Stimulated activated memory B cell treated with anti-CD40 and anti-IgM and Interleukin-4, amounts not matched to agents 10 μg/mL and 1 μg/mL and 100 μg/mL, for 72 hours (primary cell): ENCODE data around the gene GABARAP.

Source experiments
- ATAC-seq: fragments of 150-1000 bp; cut with Tn5 transposase; 2 replicates; pipeline ENCODE4 v1.10.0; 2021
- H3K27ac Mint-ChIP-seq: one replicate; pipeline ENCODE4 v1.8.0; 2022; ENCODE audit warnings: mild to moderate bottlenecking, mixed read lengths
- H3K27me3 Mint-ChIP-seq: one replicate; pipeline ENCODE4 v1.8.0; 2022; ENCODE audit warnings: mixed read lengths
- H3K36me3 Mint-ChIP-seq: one replicate; pipeline ENCODE4 v1.8.0; 2022; ENCODE audit warnings: mixed read lengths
- H3K4me1 Mint-ChIP-seq: one replicate; pipeline ENCODE4 v1.8.0; 2022; ENCODE audit warnings: mixed read lengths
- H3K4me3 Mint-ChIP-seq: one replicate; pipeline ENCODE4 v1.8.0; 2022; ENCODE audit warnings: mild to moderate bottlenecking, moderate library complexity, mixed read lengths
- H3K9me3 Mint-ChIP-seq: one replicate; pipeline ENCODE4 v1.8.0; 2022; ENCODE audit warnings: mixed read lengths

Gene GABARAP

GRCh38 chr17:7241783-7242716 lies at the start of gene GABARAP:
GABARAP (minus strand) TSS chr17:7242449; CDS start chr17:7242330, 119 bp downstream.
- Mint-ChIP-seq H3K4me3 (peak within 1 kb of the TSS; percentile 97), H3K4me1 (peaks cover 39% of the 10 kb centered on the region), H3K9me3 (no peaks in the 10 kb centered on the region), H3K27ac (peak within 1 kb of the TSS; percentile 94), H3K27me3 (no peaks in the 10 kb centered on the region), H3K36me3 (peaks cover 44% of the 10 kb centered on the region)
- peak; percentile 64 for ATAC-seq

GRCh38 chr17:7290685-7291084 lies 48.4 kb upstream of the GABARAP start:
- no peaks in the 10 kb centered on the region for H3K9me3 Mint-ChIP-seq
- H3K36me3 Mint-ChIP-seq, result no peaks in the 10 kb centered on the region
- no peak overlapping the region for H3K27ac Mint-ChIP-seq
- peaks cover 78% of the 10 kb centered on the region for H3K27me3 Mint-ChIP-seq
- ATAC-seq, result no peak
- H3K4me1 Mint-ChIP-seq, result peaks cover 10% of the 10 kb centered on the region
- no peak overlapping the region for H3K4me3 Mint-ChIP-seq

GRCh38 chr17:7290166-7290565 lies 47.9 kb upstream of the GABARAP start:
- Mint-ChIP-seq H3K36me3 (no peaks in the 10 kb centered on the region), H3K27me3 (peaks cover 76% of the 10 kb centered on the region), H3K4me1 (peaks cover 5% of the 10 kb centered on the region), H3K27ac (no peak overlapping the region), H3K4me3 (no peak overlapping the region), H3K9me3 (no peaks in the 10 kb centered on the region)
- no peak for ATAC-seq

- Mint-ChIP-seq H3K27me3 (peaks cover 76% of the 10 kb centered on the region), H3K36me3 (no peaks in the 10 kb centered on the region), H3K4me3 (no peak overlapping the region), H3K4me1 (no peaks in the 10 kb centered on the region), H3K9me3 (no peaks in the 10 kb centered on the region), H3K27ac (no peak overlapping the region)
- no peak for ATAC-seq
Measured at GRCh38 chr17:7289256-7290032, 47.2 kb upstream of the GABARAP start.

GRCh38 chr17:7285679-7286078 lies 43.4 kb upstream of the GABARAP start:
- H3K9me3 Mint-ChIP-seq, result no peaks in the 10 kb centered on the region
- no peaks in the 10 kb centered on the region for H3K36me3 Mint-ChIP-seq
- no peak for ATAC-seq
- no peak overlapping the region for H3K27ac Mint-ChIP-seq
- no peak overlapping the region for H3K4me3 Mint-ChIP-seq
- H3K27me3 Mint-ChIP-seq, result peaks cover 75% of the 10 kb centered on the region
- peaks cover 30% of the 10 kb centered on the region for H3K4me1 Mint-ChIP-seq

GRCh38 chr17:7284911-7285310 lies 42.7 kb upstream of the GABARAP start:
- Mint-ChIP-seq H3K36me3 (no peaks in the 10 kb centered on the region), H3K4me1 (peaks cover 38% of the 10 kb centered on the region), H3K27ac (no peak overlapping the region), H3K9me3 (no peaks in the 10 kb centered on the region), H3K27me3 (peaks cover 68% of the 10 kb centered on the region), H3K4me3 (no peak overlapping the region)
- ATAC-seq, result no peak

- no peak for ATAC-seq
- Mint-ChIP-seq H3K4me1 (peaks cover 39% of the 10 kb centered on the region), H3K36me3 (no peaks in the 10 kb centered on the region), H3K27ac (no peak overlapping the region), H3K9me3 (no peaks in the 10 kb centered on the region), H3K27me3 (peaks cover 63% of the 10 kb centered on the region), H3K4me3 (no peak overlapping the region)
Measured at GRCh38 chr17:7283471-7284216, 41.4 kb upstream of the GABARAP start.

GRCh38 chr17:7282752-7283321 lies 40.6 kb upstream of the GABARAP start:
- Mint-ChIP-seq H3K27me3 (peaks cover 55% of the 10 kb centered on the region), H3K36me3 (no peaks in the 10 kb centered on the region), H3K27ac (no peak overlapping the region), H3K4me3 (no peak overlapping the region), H3K9me3 (no peaks in the 10 kb centered on the region), H3K4me1 (peaks cover 39% of the 10 kb centered on the region)
- ATAC-seq, result no peak

- H3K27me3 Mint-ChIP-seq, result peaks cover 48% of the 10 kb centered on the region
- H3K4me1 Mint-ChIP-seq, result peaks cover 39% of the 10 kb centered on the region
Measured at GRCh38 chr17:7281953-7282751, 39.9 kb upstream of the GABARAP start.

GRCh38 chr17:7281074-7281952 lies 39.1 kb upstream of the GABARAP start, which contains the start of gene SLC2A4:
SLC2A4 (plus strand) TSS chr17:7281718; CDS start chr17:7281935, 217 bp downstream.
- H3K27me3 Mint-ChIP-seq, result peaks cover 40% of the 10 kb centered on the region
- no peaks in the 10 kb centered on the region for H3K9me3 Mint-ChIP-seq
- H3K36me3 Mint-ChIP-seq, result no peaks in the 10 kb centered on the region
- H3K4me3 Mint-ChIP-seq, result peak within 1 kb of the TSS; percentile 86
- H3K27ac Mint-ChIP-seq, result peak within 1 kb of the TSS; percentile 0
- H3K4me1 Mint-ChIP-seq, result peaks cover 39% of the 10 kb centered on the region
- ATAC-seq, result peak; percentile 86

More at GRCh38 chr17:7281953-7282751, 39.9 kb upstream of the GABARAP start:
- Mint-ChIP-seq H3K27ac (peak overlapping the region; percentile 0), H3K36me3 (no peaks in the 10 kb centered on the region), H3K9me3 (no peaks in the 10 kb centered on the region), H3K4me3 (peak overlapping the region; percentile 86)
- no peak for ATAC-seq

GRCh38 chr17:7280519-7281073 lies 38.3 kb upstream of the GABARAP start:
- peak overlapping the region; percentile 0 for H3K27ac Mint-ChIP-seq
- peak; percentile 81 for ATAC-seq
- no peaks in the 10 kb centered on the region for H3K36me3 Mint-ChIP-seq
- no peaks in the 10 kb centered on the region for H3K9me3 Mint-ChIP-seq
- peaks cover 39% of the 10 kb centered on the region for H3K4me1 Mint-ChIP-seq
- H3K27me3 Mint-ChIP-seq, result peaks cover 35% of the 10 kb centered on the region
- peak overlapping the region; percentile 86 for H3K4me3 Mint-ChIP-seq

GRCh38 chr17:7279448-7279847 lies 37.2 kb upstream of the GABARAP start:
- Mint-ChIP-seq H3K36me3 (no peaks in the 10 kb centered on the region), H3K9me3 (no peaks in the 10 kb centered on the region), H3K27me3 (peaks cover 25% of the 10 kb centered on the region), H3K27ac (no peak overlapping the region), H3K4me3 (no peak overlapping the region), H3K4me1 (peaks cover 39% of the 10 kb centered on the region)
- no peak for ATAC-seq

- Mint-ChIP-seq H3K4me3 (no peak overlapping the region), H3K27me3 (peaks cover 47% of the 10 kb centered on the region), H3K4me1 (peaks cover 24% of the 10 kb centered on the region), H3K36me3 (no peaks in the 10 kb centered on the region), H3K27ac (no peak overlapping the region), H3K9me3 (no peaks in the 10 kb centered on the region)
- no peak for ATAC-seq
Measured at GRCh38 chr17:7266784-7267183, 24.5 kb upstream of the GABARAP start.
